WTC11 (cell line): ENCODE measurements around the gene SPPL2B. TPM values are rescaled to one million over a fixed set of nuclear protein-coding genes. Genes with fewer than 3 reads are reported as not detected.

Source experiments
- ATAC-seq: fragments of 200-7000 bp; cut with Tn5 transposase; 2 replicates; pipeline ENCODE4 v1.10.0; 2021; ENCODE audit warnings: mild to moderate bottlenecking, moderate library complexity
- CTCF ChIA-PET: fragments of 300-600 bp; sonication (Branson Sonifier 250); formaldehyde crosslinking; loops from one replicate; lab custom pipeline; 2021; ENCODE audit warnings: antibody characterized with exemption; lab: Charles Lee
- POLR2A ChIA-PET: fragments of 350-600 bp; sonication (Branson Sonifier 250); formaldehyde crosslinking; loops from one replicate; lab custom pipeline; 2021; ENCODE audit warnings: antibody characterized with exemption; lab: Charles Lee
- DNase-seq: peaks from one replicate; pipeline ENCODE4 v3.0.0; 2021; ENCODE audit warnings: low spot score
- H3K27ac Mint-ChIP-seq: 2 replicates; pipeline ENCODE4 v1.8.0; 2021; ENCODE audit warnings: mixed read lengths
- H3K27me3 Mint-ChIP-seq: 2 replicates; pipeline ENCODE4 v1.8.0; 2021; ENCODE audit warnings: low read depth, mild to moderate bottlenecking, moderate library complexity, mixed read lengths
- H3K36me3 Mint-ChIP-seq: 2 replicates; pipeline ENCODE4 v1.8.0; 2021; ENCODE audit warnings: mixed read lengths
- H3K4me1 Mint-ChIP-seq: 2 replicates; pipeline ENCODE4 v1.8.0; 2022; ENCODE audit warnings: mixed read lengths
- H3K4me3 Mint-ChIP-seq: 2 replicates; pipeline ENCODE4 v1.8.0; 2021; ENCODE audit warnings: mild to moderate bottlenecking, moderate library complexity, mixed read lengths
- H3K9me3 Mint-ChIP-seq: 2 replicates; pipeline ENCODE4 v1.8.0; 2021; ENCODE audit warnings: mixed read lengths
- CREB1 ChIP-seq: sonication (generic); formaldehyde crosslinking; IDR thresholded peaks from 2 replicates; pipeline ENCODE4 v1.8.0; 2023; ENCODE audit warnings: mild to moderate bottlenecking, missing genetic modification reagents
- ETV6 ChIP-seq: sonication (generic); formaldehyde crosslinking; IDR thresholded peaks from 2 replicates; pipeline ENCODE4 v1.8.1; 2022; ENCODE audit warnings: mild to moderate bottlenecking, missing genetic modification reagents
- GTF2I ChIP-seq: fragments of 250-450 bp; sonication (Bioruptor Pico); conservative IDR thresholded peaks from 2 replicates; pipeline ENCODE4 v1.4.0; 2021; ENCODE audit warnings: mild to moderate bottlenecking
- KAT7 ChIP-seq: sonication (generic); formaldehyde crosslinking; IDR thresholded peaks from 2 replicates; pipeline ENCODE4 v1.8.1; 2023; ENCODE audit warnings: missing genetic modification reagents, mild to moderate bottlenecking, borderline replicate concordance
- MXD4 ChIP-seq: fragments of 250-450 bp; sonication (Bioruptor Pico); IDR thresholded peaks from 2 replicates; pipeline ENCODE4 v1.8.0; 2021; ENCODE audit warnings: mild to moderate bottlenecking, moderate library complexity, borderline replicate concordance
- NFATC4 ChIP-seq: fragments of 250-450 bp; sonication (Bioruptor Pico); IDR thresholded peaks from 2 replicates; pipeline ENCODE4 v1.9.0; 2021; ENCODE audit warnings: mild to moderate bottlenecking
- NFE2L1 ChIP-seq: sonication (generic); formaldehyde crosslinking; IDR thresholded peaks from 2 replicates; pipeline ENCODE4 v1.8.1; 2023; ENCODE audit warnings: missing genetic modification reagents
- NFYB ChIP-seq: sonication (generic); formaldehyde crosslinking; conservative IDR thresholded peaks from 2 replicates; pipeline ENCODE4 v1.8.0; 2022; ENCODE audit warnings: low read depth, missing genetic modification reagents
- SMAD3 ChIP-seq: sonication (generic); formaldehyde crosslinking; IDR thresholded peaks from 2 replicates; pipeline ENCODE4 v1.8.0; 2022; ENCODE audit warnings: missing genetic modification reagents, mild to moderate bottlenecking, borderline replicate concordance
- SP1 ChIP-seq: sonication (generic); formaldehyde crosslinking; conservative IDR thresholded peaks from 2 replicates; pipeline ENCODE4 v1.8.1; 2022; ENCODE audit warnings: missing genetic modification reagents
- TEAD4 ChIP-seq: sonication (generic); formaldehyde crosslinking; IDR thresholded peaks from 2 replicates; pipeline ENCODE4 v1.8.0; 2022; ENCODE audit warnings: mild to moderate bottlenecking, missing genetic modification reagents
- ZNF121 ChIP-seq: sonication (generic); formaldehyde crosslinking; IDR thresholded peaks from 2 replicates; pipeline ENCODE4 v1.8.0; 2023; ENCODE audit warnings: missing genetic modification reagents
- total RNA-seq: library from RNA; stranded (reverse); gene quantifications from 3 replicates; pipeline ENCODE4 v1.2.3, GENCODE V29; 2021
- TF ChIP-seq, protein P1 (sequence below): sonication (generic); formaldehyde crosslinking; IDR thresholded peaks from 2 replicates; pipeline ENCODE4 v1.8.0; 2022; ENCODE audit warnings: missing genetic modification reagents
- TF ChIP-seq, protein P2 (sequence below): fragments of 200-600 bp; IDR thresholded peaks from 2 replicates; pipeline ENCODE4 v1.8.0; 2022; ENCODE audit warnings: antibody characterized with exemption
- TF ChIP-seq, protein P3 (sequence below): fragments of 250-450 bp; sonication (Bioruptor Pico); IDR thresholded peaks from 2 replicates; pipeline ENCODE4 v1.9.0; 2021; ENCODE audit warnings: mild to moderate bottlenecking
- TF ChIP-seq, protein P4 (sequence below): sonication (generic); formaldehyde crosslinking; IDR thresholded peaks from 2 replicates; pipeline ENCODE4 v1.8.1; 2022; ENCODE audit warnings: mild to moderate bottlenecking, missing genetic modification reagents, moderate library complexity, borderline replicate concordance
- TF ChIP-seq, protein P5 (sequence below): fragments of 250-450 bp; sonication (Bioruptor Pico); IDR thresholded peaks from 2 replicates; pipeline ENCODE4 v1.9.0; 2021; ENCODE audit warnings: moderate library complexity, mild to moderate bottlenecking, inconsistent platforms, borderline replicate concordance
- TF ChIP-seq, protein P6 (sequence below): sonication (generic); formaldehyde crosslinking; IDR thresholded peaks from 2 replicates; pipeline ENCODE4 v1.8.0; 2023; ENCODE audit warnings: missing genetic modification reagents
- TF ChIP-seq, protein P7 (sequence below): fragments of 250-450 bp; sonication (Bioruptor Pico); IDR thresholded peaks from 2 replicates; pipeline ENCODE4 v2.1.2; 2022; ENCODE audit warnings: mild to moderate bottlenecking, moderate library complexity

Gene SPPL2B
- total RNA-seq, 1 experiment from 2014 or later, result 117 TPM

DNA sequence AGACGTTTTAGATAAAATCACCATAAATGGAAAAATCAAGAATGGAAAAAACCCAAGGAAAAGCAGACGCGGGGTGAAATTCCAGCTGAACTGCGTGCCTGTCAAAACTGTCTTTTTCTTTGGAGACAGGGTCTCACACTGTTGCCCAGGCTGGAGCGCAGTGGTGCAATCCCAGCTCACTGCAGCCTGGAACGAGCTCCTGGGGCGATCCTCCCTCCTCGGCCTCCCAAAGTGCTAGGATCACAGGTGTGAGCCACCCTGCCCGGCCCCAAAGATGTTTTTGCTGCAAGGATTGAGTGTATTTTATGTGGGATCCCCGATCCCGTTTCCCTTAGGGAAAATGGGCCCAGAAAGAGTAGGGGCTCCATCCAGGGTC lies 45.6 kb upstream of the SPPL2B start:
- ATAC-seq, result no peak
- H3K4me3 Mint-ChIP-seq, result peak overlapping the region; percentile 62
- no peaks in the 10 kb centered on the region for H3K36me3 Mint-ChIP-seq
- TF ChIP-seq, protein P1, sequence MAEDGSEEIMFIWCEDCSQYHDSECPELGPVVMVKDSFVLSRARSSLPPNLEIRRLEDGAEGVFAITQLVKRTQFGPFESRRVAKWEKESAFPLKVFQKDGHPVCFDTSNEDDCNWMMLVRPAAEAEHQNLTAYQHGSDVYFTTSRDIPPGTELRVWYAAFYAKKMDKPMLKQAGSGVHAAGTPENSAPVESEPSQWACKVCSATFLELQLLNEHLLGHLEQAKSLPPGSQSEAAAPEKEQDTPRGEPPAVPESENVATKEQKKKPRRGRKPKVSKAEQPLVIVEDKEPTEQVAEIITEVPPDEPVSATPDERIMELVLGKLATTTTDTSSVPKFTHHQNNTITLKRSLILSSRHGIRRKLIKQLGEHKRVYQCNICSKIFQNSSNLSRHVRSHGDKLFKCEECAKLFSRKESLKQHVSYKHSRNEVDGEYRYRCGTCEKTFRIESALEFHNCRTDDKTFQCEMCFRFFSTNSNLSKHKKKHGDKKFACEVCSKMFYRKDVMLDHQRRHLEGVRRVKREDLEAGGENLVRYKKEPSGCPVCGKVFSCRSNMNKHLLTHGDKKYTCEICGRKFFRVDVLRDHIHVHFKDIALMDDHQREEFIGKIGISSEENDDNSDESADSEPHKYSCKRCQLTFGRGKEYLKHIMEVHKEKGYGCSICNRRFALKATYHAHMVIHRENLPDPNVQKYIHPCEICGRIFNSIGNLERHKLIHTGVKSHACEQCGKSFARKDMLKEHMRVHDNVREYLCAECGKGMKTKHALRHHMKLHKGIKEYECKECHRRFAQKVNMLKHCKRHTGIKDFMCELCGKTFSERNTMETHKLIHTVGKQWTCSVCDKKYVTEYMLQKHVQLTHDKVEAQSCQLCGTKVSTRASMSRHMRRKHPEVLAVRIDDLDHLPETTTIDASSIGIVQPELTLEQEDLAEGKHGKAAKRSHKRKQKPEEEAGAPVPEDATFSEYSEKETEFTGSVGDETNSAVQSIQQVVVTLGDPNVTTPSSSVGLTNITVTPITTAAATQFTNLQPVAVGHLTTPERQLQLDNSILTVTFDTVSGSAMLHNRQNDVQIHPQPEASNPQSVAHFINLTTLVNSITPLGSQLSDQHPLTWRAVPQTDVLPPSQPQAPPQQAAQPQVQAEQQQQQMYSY (CRISPR knock-in tag), result no peak
- peak; percentile 87 for TF ChIP-seq ZNF121
- no peak for DNase-seq
- CTCF ChIA-PET, result interaction anchor here (0.6 to 2.4 kb wide), 3 partner anchors 33 to 61 kb away, joined by 3 to 13 read pairs (median 3); partner anchors contain the start of gene PLEKHJ1
- peaks cover 5% of the 10 kb centered on the region; the same call in 1 of the 2 replicates for H3K4me1 Mint-ChIP-seq
- H3K27me3 Mint-ChIP-seq, result peaks cover 21% of the 10 kb centered on the region
- H3K27ac Mint-ChIP-seq, result no peak overlapping the region
- POLR2A ChIA-PET, result no interaction called here
- H3K9me3 Mint-ChIP-seq, result no peaks in the 10 kb centered on the region

DNA sequence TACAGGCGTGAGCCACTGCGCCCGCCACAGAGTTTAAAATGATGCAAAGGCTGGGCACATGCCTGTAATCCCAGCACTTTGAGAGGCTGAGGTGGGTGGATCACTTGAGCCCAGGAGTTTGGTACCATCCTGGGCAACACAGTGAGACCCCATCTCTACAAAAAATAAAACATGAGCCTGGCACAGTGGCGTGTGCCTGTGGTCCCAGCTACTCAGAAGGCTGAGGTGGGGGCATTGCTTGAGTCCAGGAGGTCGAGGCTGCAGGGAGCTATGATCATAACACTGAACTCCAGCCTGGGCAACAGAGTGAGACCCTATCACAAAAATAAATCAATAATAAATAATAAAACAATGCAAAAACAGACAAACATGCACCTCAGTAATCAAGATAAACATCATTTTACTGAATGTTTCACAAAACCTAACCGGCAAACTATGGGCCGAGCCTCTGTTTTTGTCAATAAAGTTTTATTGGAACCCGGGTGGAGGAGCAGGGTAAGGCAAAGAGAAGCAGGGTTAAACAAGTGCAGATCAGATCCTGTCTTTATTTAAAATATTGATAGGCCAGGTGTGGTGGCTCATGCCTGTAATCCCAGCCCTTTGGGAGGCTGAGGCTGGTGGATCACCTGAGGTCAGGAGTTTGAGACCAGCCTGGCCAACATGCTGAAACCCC lies 44.5 kb upstream of the SPPL2B start:
- ATAC-seq (no peak), DNase-seq (no peak)
- CTCF ChIA-PET, result interaction anchor here (0.6 to 2.4 kb wide), 4 partner anchors 32 to 1890 kb away, joined by 3 to 13 read pairs (median 3); no protein-coding TSS in a partner anchor
- TF ChIP-seq KAT7 (CRISPR knock-in tag), result no peak
- TF ChIP-seq, protein P2, sequence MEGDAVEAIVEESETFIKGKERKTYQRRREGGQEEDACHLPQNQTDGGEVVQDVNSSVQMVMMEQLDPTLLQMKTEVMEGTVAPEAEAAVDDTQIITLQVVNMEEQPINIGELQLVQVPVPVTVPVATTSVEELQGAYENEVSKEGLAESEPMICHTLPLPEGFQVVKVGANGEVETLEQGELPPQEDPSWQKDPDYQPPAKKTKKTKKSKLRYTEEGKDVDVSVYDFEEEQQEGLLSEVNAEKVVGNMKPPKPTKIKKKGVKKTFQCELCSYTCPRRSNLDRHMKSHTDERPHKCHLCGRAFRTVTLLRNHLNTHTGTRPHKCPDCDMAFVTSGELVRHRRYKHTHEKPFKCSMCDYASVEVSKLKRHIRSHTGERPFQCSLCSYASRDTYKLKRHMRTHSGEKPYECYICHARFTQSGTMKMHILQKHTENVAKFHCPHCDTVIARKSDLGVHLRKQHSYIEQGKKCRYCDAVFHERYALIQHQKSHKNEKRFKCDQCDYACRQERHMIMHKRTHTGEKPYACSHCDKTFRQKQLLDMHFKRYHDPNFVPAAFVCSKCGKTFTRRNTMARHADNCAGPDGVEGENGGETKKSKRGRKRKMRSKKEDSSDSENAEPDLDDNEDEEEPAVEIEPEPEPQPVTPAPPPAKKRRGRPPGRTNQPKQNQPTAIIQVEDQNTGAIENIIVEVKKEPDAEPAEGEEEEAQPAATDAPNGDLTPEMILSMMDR, result no peak
- no peak for TF ChIP-seq NFE2L1
- no peak for TF ChIP-seq NFATC4
- TF ChIP-seq SP1 (CRISPR knock-in tag), result no peak
- peak; percentile 97 for TF ChIP-seq ZNF121
- TF ChIP-seq ETV6 (CRISPR knock-in tag), result no peak
- TF ChIP-seq, protein P3, sequence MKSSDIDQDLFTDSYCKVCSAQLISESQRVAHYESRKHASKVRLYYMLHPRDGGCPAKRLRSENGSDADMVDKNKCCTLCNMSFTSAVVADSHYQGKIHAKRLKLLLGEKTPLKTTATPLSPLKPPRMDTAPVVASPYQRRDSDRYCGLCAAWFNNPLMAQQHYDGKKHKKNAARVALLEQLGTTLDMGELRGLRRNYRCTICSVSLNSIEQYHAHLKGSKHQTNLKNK (CRISPR knock-in tag), result no peak
- TF ChIP-seq, protein P4, sequence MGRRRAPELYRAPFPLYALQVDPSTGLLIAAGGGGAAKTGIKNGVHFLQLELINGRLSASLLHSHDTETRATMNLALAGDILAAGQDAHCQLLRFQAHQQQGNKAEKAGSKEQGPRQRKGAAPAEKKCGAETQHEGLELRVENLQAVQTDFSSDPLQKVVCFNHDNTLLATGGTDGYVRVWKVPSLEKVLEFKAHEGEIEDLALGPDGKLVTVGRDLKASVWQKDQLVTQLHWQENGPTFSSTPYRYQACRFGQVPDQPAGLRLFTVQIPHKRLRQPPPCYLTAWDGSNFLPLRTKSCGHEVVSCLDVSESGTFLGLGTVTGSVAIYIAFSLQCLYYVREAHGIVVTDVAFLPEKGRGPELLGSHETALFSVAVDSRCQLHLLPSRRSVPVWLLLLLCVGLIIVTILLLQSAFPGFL (CRISPR knock-in tag), result no peak
- peak; percentile 83; the same call in 1 of the 2 replicates for TF ChIP-seq GTF2I
- no peak for TF ChIP-seq SMAD3
- no peak for TF ChIP-seq MXD4 (CRISPR knock-in tag)
- no peak for TF ChIP-seq NFYB
- TF ChIP-seq, protein P5, sequence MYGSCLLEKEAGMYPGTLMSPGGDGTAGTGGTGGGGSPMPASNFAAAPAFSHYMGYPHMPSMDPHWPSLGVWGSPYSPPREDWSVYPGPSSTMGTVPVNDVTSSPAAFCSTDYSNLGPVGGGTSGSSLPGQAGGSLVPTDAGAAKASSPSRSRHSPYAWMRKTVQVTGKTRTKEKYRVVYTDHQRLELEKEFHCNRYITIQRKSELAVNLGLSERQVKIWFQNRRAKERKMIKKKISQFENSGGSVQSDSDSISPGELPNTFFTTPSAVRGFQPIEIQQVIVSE (CRISPR knock-in tag), result no peak
- no peak for TF ChIP-seq TEAD4 (CRISPR knock-in tag)
- TF ChIP-seq CREB1, result no peak
- TF ChIP-seq, protein P6, sequence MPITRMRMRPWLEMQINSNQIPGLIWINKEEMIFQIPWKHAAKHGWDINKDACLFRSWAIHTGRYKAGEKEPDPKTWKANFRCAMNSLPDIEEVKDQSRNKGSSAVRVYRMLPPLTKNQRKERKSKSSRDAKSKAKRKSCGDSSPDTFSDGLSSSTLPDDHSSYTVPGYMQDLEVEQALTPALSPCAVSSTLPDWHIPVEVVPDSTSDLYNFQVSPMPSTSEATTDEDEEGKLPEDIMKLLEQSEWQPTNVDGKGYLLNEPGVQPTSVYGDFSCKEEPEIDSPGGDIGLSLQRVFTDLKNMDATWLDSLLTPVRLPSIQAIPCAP (CRISPR knock-in tag), result no peak
- TF ChIP-seq, protein P7, sequence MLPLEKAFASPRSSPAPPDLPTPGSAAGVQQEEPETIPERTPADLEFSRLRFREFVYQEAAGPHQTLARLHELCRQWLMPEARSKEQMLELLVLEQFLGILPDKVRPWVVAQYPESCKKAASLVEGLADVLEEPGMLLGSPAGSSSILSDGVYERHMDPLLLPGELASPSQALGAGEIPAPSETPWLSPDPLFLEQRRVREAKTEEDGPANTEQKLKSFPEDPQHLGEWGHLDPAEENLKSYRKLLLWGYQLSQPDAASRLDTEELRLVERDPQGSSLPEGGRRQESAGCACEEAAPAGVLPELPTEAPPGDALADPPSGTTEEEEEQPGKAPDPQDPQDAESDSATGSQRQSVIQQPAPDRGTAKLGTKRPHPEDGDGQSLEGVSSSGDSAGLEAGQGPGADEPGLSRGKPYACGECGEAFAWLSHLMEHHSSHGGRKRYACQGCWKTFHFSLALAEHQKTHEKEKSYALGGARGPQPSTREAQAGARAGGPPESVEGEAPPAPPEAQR (CRISPR knock-in tag), result no peak
- Mint-ChIP-seq H3K27me3 (peaks cover 32% of the 10 kb centered on the region), H3K27ac (no peak overlapping the region), H3K4me1 (peaks cover 8% of the 10 kb centered on the region), H3K9me3 (no peaks in the 10 kb centered on the region), H3K36me3 (no peaks in the 10 kb centered on the region), H3K4me3 (no peak overlapping the region)
- POLR2A ChIA-PET, result no interaction called here
